MM.1S (cell line): ENCODE results near the gene DOK3.
"Not testable (repeated sequence)": the region's sequence is repeated elsewhere in the genome, so short reads cannot be mapped to it uniquely, and the experiment has no call there.

Experiments
- DNase-seq: peaks from one replicate; pipeline ENCODE4 v3.0.0-alpha.2; 2015
- H2AFZ ChIP-seq: fragments of 300-600 bp; sonication (generic); 2 replicates; pipeline ENCODE4 v1.6.0; 2016; ENCODE audit warnings: antibody characterized with exemption, low read length
- H3F3A ChIP-seq: fragments of 300-600 bp; sonication (generic); 2 replicates; pipeline ENCODE4 v1.6.1; 2016; ENCODE audit warnings: mild to moderate bottlenecking, antibody characterized with exemption, low read length, moderate library complexity, mixed read lengths; ENCODE audit not compliant: insufficient read depth
- H3K27ac ChIP-seq: fragments of 300-600 bp; sonication (generic); 2 replicates; pipeline ENCODE4 v1.5.1; 2016; ENCODE audit warnings: mild to moderate bottlenecking, low read length
- H3K27me3 ChIP-seq: fragments of 300-600 bp; sonication (generic); replicated peaks from 2 replicates; pipeline ENCODE4 v1.6.0; 2016; ENCODE audit warnings: low read length; ENCODE audit not compliant: insufficient read depth
- H3K36me3 ChIP-seq: fragments of 300-600 bp; sonication (generic); replicated peaks from 2 replicates; pipeline ENCODE4 v1.6.1; 2016; ENCODE audit warnings: mild to moderate bottlenecking, low read length, mixed read lengths; ENCODE audit not compliant: insufficient read depth
- H3K4me1 ChIP-seq: fragments of 300-600 bp; sonication (generic); 2 replicates; pipeline ENCODE4 v1.6.1; 2016; ENCODE audit warnings: low read length, mixed read lengths
- H3K4me2 ChIP-seq: fragments of 300-600 bp; sonication (generic); 2 replicates; pipeline ENCODE4 v1.6.0; 2016; ENCODE audit warnings: low read depth, low read length
- H3K4me3 ChIP-seq: fragments of 300-600 bp; sonication (generic); 2 replicates; pipeline ENCODE4 v1.5.1; 2016; ENCODE audit warnings: low read length, mixed read lengths
- H3K79me2 ChIP-seq: fragments of 300-600 bp; sonication (generic); 2 replicates; pipeline ENCODE4 v1.6.1; 2016; ENCODE audit warnings: mixed run types, low read length, mixed read lengths
- H3K9ac ChIP-seq: fragments of 300-600 bp; sonication (generic); 2 replicates; pipeline ENCODE4 v1.6.1; 2016; ENCODE audit warnings: low read length, mixed read lengths
- H3K9me2 ChIP-seq: fragments of 300-600 bp; sonication (generic); replicated peaks from 2 replicates; pipeline ENCODE4 v1.6.1; 2016; ENCODE audit warnings: mild to moderate bottlenecking, low read length, mixed read lengths; ENCODE audit not compliant: insufficient read depth
- H3K9me3 ChIP-seq: fragments of 300-600 bp; sonication (generic); replicated peaks from 2 replicates; pipeline ENCODE4 v1.6.1; 2016; ENCODE audit warnings: mild to moderate bottlenecking, low read length, mixed read lengths; ENCODE audit not compliant: insufficient read depth
- H4K20me1 ChIP-seq: fragments of 300-600 bp; sonication (generic); 2 replicates; pipeline ENCODE4 v1.6.1; 2016; ENCODE audit warnings: mild to moderate bottlenecking, low read length, moderate library complexity, mixed read lengths; ENCODE audit not compliant: insufficient read depth
- EZH2 ChIP-seq: fragments of 300-600 bp; sonication (generic); optimal IDR thresholded peaks from 2 replicates; pipeline ENCODE3; 2017; ENCODE audit warnings: low read depth, mild to moderate bottlenecking, antibody characterized with exemption, low read length, mixed read lengths
- EZH2phosphoT487 ChIP-seq: fragments of 300-600 bp; sonication (generic); IDR thresholded peaks from 2 replicates; pipeline ENCODE4 v1.6.1; 2018; ENCODE audit warnings: antibody characterized with exemption, low read length
- TF ChIP-seq, protein P1 (sequence below): fragments of 300-600 bp; sonication (generic); IDR thresholded peaks from 2 replicates; pipeline ENCODE4 v1.5.1; 2016; ENCODE audit warnings: antibody characterized with exemption, low read length, mixed read lengths

DOK3 gene

GRCh38 chr5:177536386-177536785 lies 26.8 kb upstream of the DOK3 start:
- no peaks in the 10 kb centered on the region for H3K9me3 ChIP-seq
- H3K9me2 ChIP-seq, result no peaks in the 10 kb centered on the region
- H3K9ac ChIP-seq, result no peak overlapping the region
- H3K4me1 ChIP-seq, result no peaks in the 10 kb centered on the region
- TF ChIP-seq, protein P1, sequence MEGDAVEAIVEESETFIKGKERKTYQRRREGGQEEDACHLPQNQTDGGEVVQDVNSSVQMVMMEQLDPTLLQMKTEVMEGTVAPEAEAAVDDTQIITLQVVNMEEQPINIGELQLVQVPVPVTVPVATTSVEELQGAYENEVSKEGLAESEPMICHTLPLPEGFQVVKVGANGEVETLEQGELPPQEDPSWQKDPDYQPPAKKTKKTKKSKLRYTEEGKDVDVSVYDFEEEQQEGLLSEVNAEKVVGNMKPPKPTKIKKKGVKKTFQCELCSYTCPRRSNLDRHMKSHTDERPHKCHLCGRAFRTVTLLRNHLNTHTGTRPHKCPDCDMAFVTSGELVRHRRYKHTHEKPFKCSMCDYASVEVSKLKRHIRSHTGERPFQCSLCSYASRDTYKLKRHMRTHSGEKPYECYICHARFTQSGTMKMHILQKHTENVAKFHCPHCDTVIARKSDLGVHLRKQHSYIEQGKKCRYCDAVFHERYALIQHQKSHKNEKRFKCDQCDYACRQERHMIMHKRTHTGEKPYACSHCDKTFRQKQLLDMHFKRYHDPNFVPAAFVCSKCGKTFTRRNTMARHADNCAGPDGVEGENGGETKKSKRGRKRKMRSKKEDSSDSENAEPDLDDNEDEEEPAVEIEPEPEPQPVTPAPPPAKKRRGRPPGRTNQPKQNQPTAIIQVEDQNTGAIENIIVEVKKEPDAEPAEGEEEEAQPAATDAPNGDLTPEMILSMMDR, result no peak
- TF ChIP-seq EZH2 (no peak), EZH2phosphoT487 (no peak)
- no peaks in the 10 kb centered on the region for H3F3A ChIP-seq
- no peak overlapping the region for H3K27ac ChIP-seq
- no peak overlapping the region for H2AFZ ChIP-seq
- H3K79me2 ChIP-seq, result peaks cover 44% of the 10 kb centered on the region
- H3K4me2 ChIP-seq, result no peak overlapping the region
- H3K27me3 ChIP-seq, result no peaks in the 10 kb centered on the region
- no peaks in the 10 kb centered on the region; the same call in 1 of the 2 replicates for H3K36me3 ChIP-seq
- H4K20me1 ChIP-seq, result no peaks in the 10 kb centered on the region
- no peak for DNase-seq
- H3K4me3 ChIP-seq, result no peak overlapping the region

DNA sequence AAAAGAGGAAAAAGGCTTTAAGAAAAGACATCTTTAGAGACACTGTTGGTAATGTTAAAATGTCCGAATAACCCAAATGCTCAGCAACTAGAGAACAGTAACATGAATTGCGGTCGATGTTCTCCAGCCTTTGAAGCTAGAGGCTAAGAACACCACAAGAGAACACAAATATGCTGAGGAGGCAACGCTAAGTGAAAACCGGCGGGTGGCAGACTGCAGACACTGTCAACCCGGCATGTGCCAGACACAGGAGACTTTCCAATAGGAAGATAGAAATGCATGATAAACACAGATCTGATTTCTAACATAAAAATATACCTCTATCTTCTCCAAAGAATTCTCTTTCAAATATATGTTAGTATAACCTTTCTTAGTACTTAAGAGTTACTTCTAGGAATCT lies 25.5 kb upstream of the DOK3 start:
- DNase-seq, result no peak
- Histone ChIP-seq H4K20me1 (no peaks in the 10 kb centered on the region), H3K9me3 (no peaks in the 10 kb centered on the region), H3K4me3 (no peak overlapping the region), H3K9ac (no peak overlapping the region), H3K4me2 (no peak overlapping the region), H3K36me3 (no peaks in the 10 kb centered on the region; the same call in 1 of the 2 replicates), H3K27me3 (no peaks in the 10 kb centered on the region), H3K27ac (no peak overlapping the region), H3K79me2 (peaks cover 33% of the 10 kb centered on the region), H3K4me1 (no peaks in the 10 kb centered on the region), H3K9me2 (no peaks in the 10 kb centered on the region), H2AFZ (no peak overlapping the region), H3F3A (no peaks in the 10 kb centered on the region)
- no peak for TF ChIP-seq EZH2
- TF ChIP-seq, protein P1, result no peak
- TF ChIP-seq EZH2phosphoT487, result no peak

- H3K9me2 ChIP-seq, H3K4me3 ChIP-seq, H3K4me2 ChIP-seq, H2AFZ ChIP-seq, H4K20me1 ChIP-seq, DNase-seq, H3K4me1 ChIP-seq, H3K27ac ChIP-seq, H3K27me3 ChIP-seq, H3F3A ChIP-seq, H3K9me3 ChIP-seq, H3K36me3 ChIP-seq, H3K9ac ChIP-seq: not testable (repeated sequence)
- peaks cover 31% of the 10 kb centered on the region for H3K79me2 ChIP-seq
Observed at GRCh38 chr5:177534433-177534832, 24.8 kb upstream of the DOK3 start.

GRCh38 chr5:177531209-177531940 lies 21.7 kb upstream of the DOK3 start:
- Histone ChIP-seq H3F3A (no peaks in the 10 kb centered on the region), H3K9me3 (no peaks in the 10 kb centered on the region), H2AFZ (no peak overlapping the region), H3K4me2 (no peak overlapping the region), H4K20me1 (no peaks in the 10 kb centered on the region), H3K9ac (no peak overlapping the region), H3K4me1 (no peaks in the 10 kb centered on the region), H3K9me2 (no peaks in the 10 kb centered on the region), H3K36me3 (no peaks in the 10 kb centered on the region; the same call in 1 of the 2 replicates), H3K4me3 (no peak overlapping the region), H3K27ac (no peak overlapping the region), H3K27me3 (no peaks in the 10 kb centered on the region), H3K79me2 (peaks cover 12% of the 10 kb centered on the region)
- DNase-seq, result no peak
- TF ChIP-seq, protein P1, result no peak
- TF ChIP-seq EZH2phosphoT487, result no peak
- TF ChIP-seq EZH2, result no peak
